Measurements from ENCODE around the gene NMD3. TPM values are rescaled to one million over a fixed set of nuclear protein-coding genes. Genes with fewer than 3 reads are reported as not detected.

The NMD3 gene
- total and polyA plus RNA-seq, 9 of the 15 experiments (the other 6 are each of a cell fraction or from before 2014, with no cell fraction given) = 63.5 to 178 (median 111) TPM

GRCh38 chr3:161295325-161295724 lies 74.2 kb downstream of the NMD3 start:
- FAIRE-seq = no peak
- no TSS peak for BruUV-seq (replicated peaks)

DNA sequence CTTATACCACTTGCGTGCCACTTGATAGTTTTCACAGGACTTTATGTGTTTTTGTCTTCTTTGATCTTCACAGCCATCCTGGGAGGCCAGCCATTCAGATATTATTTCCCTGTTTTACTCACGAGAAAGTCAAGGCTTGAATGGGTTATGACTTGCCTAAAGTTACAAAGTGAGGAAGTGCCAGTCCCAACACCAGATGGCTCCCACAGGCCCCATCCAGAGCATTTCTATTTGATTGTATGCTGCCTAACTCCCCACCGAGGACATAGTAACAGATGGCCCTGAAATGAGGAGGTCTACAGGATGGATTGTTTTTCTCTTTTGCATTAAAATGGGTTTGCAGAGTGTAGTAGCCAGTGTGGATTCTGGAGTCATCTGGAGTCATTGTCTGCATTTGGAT lies 75.7 kb downstream of the NMD3 start:
- Histone ChIP-seq H3K79me2 (ENCODE audit: control insufficient read depth, insufficient read depth, low read length) (no peaks in the 10 kb centered on the region), H3K9me1 (ENCODE audit: control insufficient read depth, insufficient read depth, low read length) (no peaks in the 10 kb centered on the region), H3K36me3 (ENCODE audit: control insufficient read depth, insufficient read depth, low read length) (no peaks in the 10 kb centered on the region), H3K4me2 (ENCODE audit: insufficient read depth, low read length) (no peak overlapping the region), H3K9ac (ENCODE audit: insufficient read depth in 1 of 2, low read depth in 2 of 2, low read length in 2 of 2) (no peak overlapping the region), H3K27ac (ENCODE audit: extremely low read depth, low read depth, low read length) (no peak overlapping the region), H3K9me3 (replicated peaks; ENCODE audit: control insufficient read depth, insufficient read depth, low read depth, low read length) (no peaks in the 10 kb centered on the region), H4K20me1 (replicated peaks; ENCODE audit: control insufficient read depth, insufficient read depth, low read length) (no peaks in the 10 kb centered on the region), H3K4me3 (no peak overlapping the region), H3K4me1 (replicated peaks in 1 of 2; ENCODE audit: control insufficient read depth in 2 of 2, insufficient read depth in 2 of 2, low read length in 2 of 2) (no peaks in the 10 kb centered on the region), H2AFZ (ENCODE audit: low read depth, low read length) (no peak overlapping the region), H3K27me3 (ENCODE audit: control insufficient read depth in 2 of 2, insufficient read depth in 2 of 2, low read length in 2 of 2) (no peaks in the 10 kb centered on the region)
- DNase-seq (ENCODE audit: extremely low read depth in 1 of 4, low spot score in 3 of 4) (no peak), FAIRE-seq (no peak), ATAC-seq (no peak)
- no TSS peak for BruUV-seq (replicated peaks)
- intact Hi-C loops (cut with micrococcal nuclease) (no loop called here), in situ Hi-C loops (cut with MboI) (no loop called here)
- ChIA-PET POLR2A (no interaction called here), CTCF (ENCODE audit: low intra/inter-chr PET ratio) (no interaction called here)
- WGBS (ENCODE audit: insufficient coverage, low coverage, missing lambda C conversion rate) = 2% methylated on average over 3 of the region's 3 CpGs
- TF ChIP-seq RFX1 (IDR thresholded peaks at IDR 0.05) = no peak
- TF ChIP-seq RNF2 (IDR thresholded peaks at IDR 0.05) = no peak
- TF ChIP-seq TCF7L2 (IDR thresholded peaks at IDR 0.05; ENCODE audit: low read depth, low read length) = no peak
- TF ChIP-seq, protein P1, sequence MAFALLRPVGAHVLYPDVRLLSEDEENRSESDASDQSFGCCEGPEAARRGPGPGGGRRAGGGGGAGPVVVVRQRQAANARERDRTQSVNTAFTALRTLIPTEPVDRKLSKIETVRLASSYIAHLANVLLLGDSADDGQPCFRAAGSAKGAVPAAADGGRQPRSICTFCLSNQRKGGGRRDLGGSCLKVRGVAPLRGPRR (CRISPR knock-in tag; IDR thresholded peaks at IDR 0.05) = no peak
- no peak for TF ChIP-seq LCOR (CRISPR knock-in tag; IDR thresholded peaks at IDR 0.05)
- TF ChIP-seq CEBPG (CRISPR knock-in tag; IDR thresholded peaks at IDR 0.05) = no peak
- TF ChIP-seq CEBPG (tag; conservative IDR thresholded peaks at IDR 0.05 in 1 of 2, IDR thresholded peaks at IDR 0.05 in 1 of 2) = no peak
- no peak for TF ChIP-seq SRF (CRISPR knock-in tag; IDR thresholded peaks at IDR 0.05)
- TF ChIP-seq ZNF282 (CRISPR knock-in tag; IDR thresholded peaks at IDR 0.05) = no peak
- TF ChIP-seq ATF6 (CRISPR knock-in tag; IDR thresholded peaks at IDR 0.05) = no peak
- no peak for TF ChIP-seq E2F3 (CRISPR knock-in tag; IDR thresholded peaks at IDR 0.05)

More at GRCh38 chr3:161295325-161295724, 74.2 kb downstream of the NMD3 start:
- ChIA-PET POLR2A (interaction anchor here (0.6 kb wide), 1 partner anchor 128 kb away, joined by 3 read pairs; no protein-coding TSS in a partner anchor), CTCF (ENCODE audit: low intra/inter-chr PET ratio) (no interaction called here)
- Histone ChIP-seq H3K9me1 (ENCODE audit: control insufficient read depth, insufficient read depth, low read length) (no peaks in the 10 kb centered on the region), H3K4me1 (replicated peaks in 1 of 2; ENCODE audit: control insufficient read depth in 2 of 2, insufficient read depth in 2 of 2, low read length in 2 of 2) (no peaks in the 10 kb centered on the region), H3K27ac (ENCODE audit: extremely low read depth, low read depth, low read length) (no peak overlapping the region), H4K20me1 (replicated peaks; ENCODE audit: control insufficient read depth, insufficient read depth, low read length) (no peaks in the 10 kb centered on the region), H3K36me3 (ENCODE audit: control insufficient read depth, insufficient read depth, low read length) (no peaks in the 10 kb centered on the region), H3K27me3 (ENCODE audit: control insufficient read depth in 2 of 2, insufficient read depth in 2 of 2, low read length in 2 of 2) (no peaks in the 10 kb centered on the region), H2AFZ (ENCODE audit: low read depth, low read length) (no peak overlapping the region), H3K4me2 (ENCODE audit: insufficient read depth, low read length) (no peak overlapping the region), H3K4me3 (no peak overlapping the region), H3K9ac (ENCODE audit: insufficient read depth in 1 of 2, low read depth in 2 of 2, low read length in 2 of 2) (no peak overlapping the region), H3K9me3 (replicated peaks; ENCODE audit: control insufficient read depth, insufficient read depth, low read depth, low read length) (no peaks in the 10 kb centered on the region), H3K79me2 (ENCODE audit: control insufficient read depth, insufficient read depth, low read length) (no peaks in the 10 kb centered on the region)
- DNase-seq (ENCODE audit: extremely low read depth in 1 of 4, low spot score in 3 of 4) (no peak), ATAC-seq (no peak)
- intact Hi-C loops (cut with micrococcal nuclease) = no loop called here
- no peak for TF ChIP-seq ZFP30 (CRISPR knock-in tag; IDR thresholded peaks at IDR 0.05; ENCODE audit: borderline replicate concordance)
- no peak for TF ChIP-seq HDAC1 (IDR thresholded peaks at IDR 0.05)
- TF ChIP-seq CAMTA2 (CRISPR knock-in tag; conservative IDR thresholded peaks at IDR 0.05) = no peak
- TF ChIP-seq NELFE (IDR thresholded peaks at IDR 0.05; ENCODE audit: insufficient read depth, insufficient read length) = no peak
- TF ChIP-seq FOS (IDR thresholded peaks at IDR 0.05; ENCODE audit: extremely low read depth, insufficient read length) = no peak
- TF ChIP-seq ZNF583 (CRISPR knock-in tag; IDR thresholded peaks at IDR 0.05) = no peak
- TF ChIP-seq ZNF175 (CRISPR knock-in tag; IDR thresholded peaks at IDR 0.05; ENCODE audit: low read depth) = no peak
- TF ChIP-seq SMARCE1 (IDR thresholded peaks at IDR 0.05) = no peak
- TF ChIP-seq COPS2 (conservative IDR thresholded peaks at IDR 0.05) = no peak
- no peak for TF ChIP-seq NFRKB (IDR thresholded peaks at IDR 0.05; ENCODE audit: low read depth)
- in situ Hi-C loops (cut with MboI) = no loop called here
